Measurements from ENCODE around the gene IQGAP3.

The IQGAP3 gene

GRCh38 chr1:156528231-156528630, 44.1 kb downstream of the IQGAP3 start:
- Histone ChIP-seq H3K27ac (no peak overlapping the region), H3K36me3 (replicated peaks) (no peaks in the 10 kb centered on the region), H3K4me3 (ENCODE audit: low read depth, low read length) (no peak overlapping the region), H3K27me3 (replicated peaks) (no peaks in the 10 kb centered on the region)
- in situ Hi-C loops (cut with HindIII; ENCODE audit: low pct_ligation_motif_present, low sequenced_read_pairs): loop anchor here (10.0 kb wide), 1 partner anchor 47 kb away; the partner anchor contains the start of genes IQGAP3 and TTC24
- TF ChIP-seq CTCF (IDR thresholded peaks at IDR 0.05; ENCODE audit: low read depth, low read length, missing control alignments): no peak
- no peak for DNase-seq

DNA sequence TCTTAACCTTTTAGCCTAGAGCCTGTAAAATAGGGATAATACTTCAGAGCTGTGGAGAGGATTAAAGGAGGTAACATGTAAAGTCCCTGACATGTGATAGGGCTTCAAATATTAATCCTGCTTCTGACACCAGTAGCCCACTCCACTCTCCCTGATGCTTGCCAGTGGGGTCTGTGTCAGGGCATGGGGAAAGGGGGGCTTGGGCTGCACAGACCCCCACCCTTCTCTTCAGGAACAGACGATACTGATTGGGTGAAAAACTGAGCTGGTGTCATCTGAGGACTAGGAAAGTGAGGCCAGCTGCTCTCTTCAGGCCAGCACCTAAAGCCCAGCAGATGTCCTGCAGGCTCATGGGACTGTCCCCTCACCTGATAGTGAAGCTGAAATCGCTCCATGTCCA, 44.8 kb downstream of the IQGAP3 start:
- TF ChIP-seq CTCF (IDR thresholded peaks at IDR 0.05; ENCODE audit: low read depth, low read length, missing control alignments): no peak
- no peaks in the 10 kb centered on the region for H3K36me3 ChIP-seq (replicated peaks)
- H3K27ac ChIP-seq: no peak overlapping the region
- H3K4me3 ChIP-seq (ENCODE audit: low read depth, low read length): no peak overlapping the region
- in situ Hi-C loops (cut with HindIII; ENCODE audit: low pct_ligation_motif_present, low sequenced_read_pairs): loop anchor here (10.0 kb wide), 1 partner anchor 47 kb away; the partner anchor contains the start of genes IQGAP3 and TTC24
- no peaks in the 10 kb centered on the region for H3K27me3 ChIP-seq (replicated peaks)
- no peak for DNase-seq

- no peak for TF ChIP-seq CTCF (IDR thresholded peaks at IDR 0.05; ENCODE audit: low read depth, low read length, missing control alignments)
- in situ Hi-C loops (cut with HindIII; ENCODE audit: low pct_ligation_motif_present, low sequenced_read_pairs): loop anchor here (10.0 kb wide), 1 partner anchor 49 kb away; the partner anchor contains the start of genes IQGAP3 and TTC24
- DNase-seq: no peak
- no peak overlapping the region for H3K27ac ChIP-seq
- no peaks in the 10 kb centered on the region for H3K36me3 ChIP-seq (replicated peaks)
- no peak overlapping the region for H3K4me3 ChIP-seq (ENCODE audit: low read depth, low read length)
- H3K27me3 ChIP-seq (replicated peaks): no peaks in the 10 kb centered on the region
Measured at GRCh38 chr1:156525856-156526489, 46.4 kb downstream of the IQGAP3 start.

GRCh38 chr1:156525071-156525501, 47.3 kb downstream of the IQGAP3 start:
- no peak for DNase-seq
- Histone ChIP-seq H3K36me3 (replicated peaks) (no peaks in the 10 kb centered on the region), H3K27ac (no peak overlapping the region), H3K27me3 (replicated peaks) (no peaks in the 10 kb centered on the region), H3K4me3 (ENCODE audit: low read depth, low read length) (no peak overlapping the region)
- no peak for TF ChIP-seq CTCF (IDR thresholded peaks at IDR 0.05; ENCODE audit: low read depth, low read length, missing control alignments)
- in situ Hi-C loops (cut with HindIII; ENCODE audit: low pct_ligation_motif_present, low sequenced_read_pairs): loop anchor here (10.0 kb wide), 1 partner anchor 50 kb away; the partner anchor contains the start of genes IQGAP3 and TTC24

- Histone ChIP-seq H3K36me3 (replicated peaks) (no peaks in the 10 kb centered on the region), H3K4me3 (ENCODE audit: low read depth, low read length) (no peak overlapping the region), H3K27me3 (replicated peaks) (no peaks in the 10 kb centered on the region), H3K27ac (no peak overlapping the region)
- in situ Hi-C loops (cut with HindIII; ENCODE audit: low pct_ligation_motif_present, low sequenced_read_pairs): loop anchor here (10.0 kb wide), 1 partner anchor 50 kb away; the partner anchor contains the start of genes IQGAP3 and TTC24
- no peak for DNase-seq
- TF ChIP-seq CTCF (IDR thresholded peaks at IDR 0.05; ENCODE audit: low read depth, low read length, missing control alignments): no peak
Measured at GRCh38 chr1:156524481-156524869, 47.9 kb downstream of the IQGAP3 start.

Measured in brain microvascular endothelial cell (primary cell).